Activated CD8-positive, alpha-beta T cell treated with anti-CD3 and anti-CD28 coated beads for 36 hours (primary cell): ENCODE results near the gene ECI1. TPM values are rescaled to one million over a fixed set of nuclear protein-coding genes. Genes with fewer than 3 reads are reported as not detected.

Experiments used
- ATAC-seq: fragments of 200-7000 bp; cut with Tn5 transposase; one replicate; pipeline ENCODE4 v1.10.0; 2021; ENCODE audit warnings: mild to moderate bottlenecking, moderate library complexity
- CTCF ChIA-PET: fragments of 350-600 bp; sonication (Branson Sonifier 250); formaldehyde crosslinking; loops from one replicate; lab custom pipeline; 2021; ENCODE audit warnings: antibody characterized with exemption; lab: Charles Lee
- POLR2A ChIA-PET: fragments of 350-600 bp; sonication (Branson Sonifier 250); formaldehyde crosslinking; loops from one replicate; lab custom pipeline; 2021; ENCODE audit warnings: antibody characterized with exemption; lab: Charles Lee
- DNase-seq: peaks from one replicate; pipeline ENCODE4 v3.0.0-alpha.2; 2020
- H3K27ac Mint-ChIP-seq: one replicate; pipeline ENCODE4 v1.8.0; 2021; ENCODE audit warnings: mild to moderate bottlenecking, mixed read lengths
- H3K27me3 Mint-ChIP-seq: one replicate; pipeline ENCODE4 v1.8.0; 2021; ENCODE audit warnings: mixed read lengths
- H3K36me3 Mint-ChIP-seq: one replicate; pipeline ENCODE4 v1.8.0; 2021; ENCODE audit warnings: low read depth, mixed read lengths
- H3K4me1 Mint-ChIP-seq: one replicate; pipeline ENCODE4 v1.8.0; 2021; ENCODE audit warnings: low read depth, mixed read lengths
- H3K4me3 Mint-ChIP-seq: one replicate; pipeline ENCODE4 v1.8.0; 2021; ENCODE audit warnings: mild to moderate bottlenecking, moderate library complexity, mixed read lengths
- H3K9me3 Mint-ChIP-seq: one replicate; pipeline ENCODE4 v1.8.0; 2021; ENCODE audit warnings: mixed read lengths
- CTCF ChIP-seq: fragments of 200-600 bp; IDR thresholded peaks from one replicate; pipeline ENCODE4 v1.8.0; 2022; ENCODE audit warnings: antibody characterized with exemption, mild to moderate bottlenecking
- intact Hi-C: fragments of 100-400 bp; cut with micrococcal nuclease; formaldehyde crosslinking; loops from one replicate; pipeline ENCODE4 v1.10.0; 2022
- total RNA-seq, 2 experiments: library from RNA; stranded (reverse); gene quantifications; one replicate each; pipeline ENCODE4 v1.2.3, GENCODE V29; 2021

ECI1 gene
- total RNA-seq, 2 experiments from 2014 or later = 37.4 to 40.5 TPM

- CTCF ChIA-PET = no interaction called here
- no peak for ATAC-seq
These were observed 21.0 kb downstream of the ECI1 start for GRCh38 chr16:2230376-2230775.

GRCh38 chr16:2229632-2230250 is 21.6 kb downstream of the ECI1 start:
- CTCF ChIA-PET = no interaction called here
- H3K36me3 Mint-ChIP-seq = peaks cover 25% of the 10 kb centered on the region
- DNase-seq (no peak), ATAC-seq (no peak)
- intact Hi-C loops = no loop called here
- H3K27me3 Mint-ChIP-seq = no peaks in the 10 kb centered on the region
- no peak overlapping the region for H3K27ac Mint-ChIP-seq
- H3K4me1 Mint-ChIP-seq = peaks cover 5% of the 10 kb centered on the region
- no peak for TF ChIP-seq CTCF
- POLR2A ChIA-PET = interaction anchor here (1.2 to 3.4 kb wide), 4 partner anchors 19 to 75 kb away, joined by 4 to 19 read pairs (median 4); partner anchors contain the start of genes BRICD5, ECI1 and TRAF7
- no peaks in the 10 kb centered on the region for H3K9me3 Mint-ChIP-seq
- no peak overlapping the region for H3K4me3 Mint-ChIP-seq

More at GRCh38 chr16:2230376-2230775, 21.0 kb downstream of the ECI1 start:
- H3K36me3 Mint-ChIP-seq = peaks cover 31% of the 10 kb centered on the region
- DNase-seq = no peak
- no peak for TF ChIP-seq CTCF
- peaks cover 5% of the 10 kb centered on the region for H3K4me1 Mint-ChIP-seq
- H3K27ac Mint-ChIP-seq = no peak overlapping the region
- no peaks in the 10 kb centered on the region for H3K9me3 Mint-ChIP-seq
- intact Hi-C loops = no loop called here
- POLR2A ChIA-PET = interaction anchor here (1.2 to 3.4 kb wide), 4 partner anchors 20 to 75 kb away, joined by 4 to 19 read pairs (median 4); partner anchors contain the start of genes BRICD5, ECI1 and TRAF7
- H3K4me3 Mint-ChIP-seq = no peak overlapping the region
- no peaks in the 10 kb centered on the region for H3K27me3 Mint-ChIP-seq

- no peak overlapping the region for H3K27ac Mint-ChIP-seq
- H3K36me3 Mint-ChIP-seq = peaks cover 21% of the 10 kb centered on the region
- POLR2A ChIA-PET = interaction anchor here (1.6 to 1.8 kb wide), 2 partner anchors 34 to 74 kb away, joined by 4 read pairs; partner anchors contain the start of gene TRAF7
- no peak for TF ChIP-seq CTCF
- no peaks in the 10 kb centered on the region for H3K9me3 Mint-ChIP-seq
- CTCF ChIA-PET = no interaction called here
- ATAC-seq = no peak
- no peak for DNase-seq
- H3K4me1 Mint-ChIP-seq = peaks cover 7% of the 10 kb centered on the region
- H3K4me3 Mint-ChIP-seq = no peak overlapping the region
- intact Hi-C loops = no loop called here
- H3K27me3 Mint-ChIP-seq = no peaks in the 10 kb centered on the region
These were observed 22.3 kb downstream of the ECI1 start for GRCh38 chr16:2229091-2229490.

- TF ChIP-seq CTCF = no peak
- peaks cover 18% of the 10 kb centered on the region for H3K36me3 Mint-ChIP-seq
- H3K4me1 Mint-ChIP-seq = peaks cover 7% of the 10 kb centered on the region
- no peak overlapping the region for H3K27ac Mint-ChIP-seq
- no peaks in the 10 kb centered on the region for H3K9me3 Mint-ChIP-seq
- no peak overlapping the region for H3K4me3 Mint-ChIP-seq
- ChIA-PET POLR2A (no interaction called here), CTCF (no interaction called here)
- ATAC-seq = no peak
- DNase-seq = no peak
- no peaks in the 10 kb centered on the region for H3K27me3 Mint-ChIP-seq
- intact Hi-C loops = no loop called here
These were observed 23.1 kb downstream of the ECI1 start for GRCh38 chr16:2228161-2228824.

- H3K27me3 Mint-ChIP-seq = no peaks in the 10 kb centered on the region
- peaks cover 10% of the 10 kb centered on the region for H3K4me1 Mint-ChIP-seq
- ATAC-seq (no peak), DNase-seq (no peak)
- H3K9me3 Mint-ChIP-seq = no peaks in the 10 kb centered on the region
- peaks cover 14% of the 10 kb centered on the region for H3K36me3 Mint-ChIP-seq
- H3K4me3 Mint-ChIP-seq = no peak overlapping the region
- no peak for TF ChIP-seq CTCF
- intact Hi-C loops = no loop called here
- ChIA-PET POLR2A (interaction anchor here (0.6 to 1.7 kb wide), 6 partner anchors 9 to 79 kb away, joined by 3 to 9 read pairs (median 4); partner anchors contain the start of genes DNASE1L2 and ECI1), CTCF (no interaction called here)
- H3K27ac Mint-ChIP-seq = no peak overlapping the region
These were observed 24.5 kb downstream of the ECI1 start for GRCh38 chr16:2226918-2227317.
